PC-9 (cell line): ENCODE results near the gene ZNF444.

Experiments used
- CTCF ChIP-seq: fragments of 200-600 bp; sonication (generic); conservative IDR thresholded peaks from 2 replicates; pipeline ENCODE4 v1.6.1; 2017; ENCODE audit warnings: mixed run types, antibody characterized with exemption, mild to moderate bottlenecking, moderate library complexity
- EZH2 ChIP-seq: fragments of 200-600 bp; sonication (generic); IDR thresholded peaks from 2 replicates; pipeline ENCODE4 v1.8.0; 2017; ENCODE audit warnings: antibody characterized with exemption, low read depth

- TF ChIP-seq EZH2 (no peak), CTCF (no peak)
Observed at GRCh38 chr19:56097306-56097705, 43.8 kb upstream of the ZNF444 start.
